ENCODE measurements around the gene REEP3. TPM values are rescaled to one million over a fixed set of nuclear protein-coding genes. Genes with fewer than 3 reads are reported as not detected.

REEP3 gene
- total RNA-seq, 2 donors from 2014 or later: 30.7 to 33.0 TPM

GRCh38 chr10:63593576-63593975 is 72.4 kb downstream of the REEP3 start:
- no peaks in the 10 kb centered on the region for H3K9me3 Mint-ChIP-seq
- peaks cover 29% of the 10 kb centered on the region for H3K36me3 ChIP-seq (ENCODE audit: control insufficient read depth, insufficient read depth, low read length)
- no peaks in the 10 kb centered on the region for H3K4me1 ChIP-seq (ENCODE audit: control insufficient read depth, insufficient read depth, low read length)
- H3K27ac ChIP-seq (ENCODE audit: low read depth, low read length): no peak overlapping the region
- no peak overlapping the region for H3K9ac ChIP-seq (ENCODE audit: extremely low read depth, low read length, poor library complexity, severe bottlenecking)
- no peaks in the 10 kb centered on the region for H3K27me3 ChIP-seq (ENCODE audit: control insufficient read depth, insufficient read depth, low read length, poor library complexity, severe bottlenecking)
- no peak overlapping the region for H3K4me3 ChIP-seq (ENCODE audit: low read length)
- 92 to 95% methylated on average over 4 of the region's 4 CpGs for WGBS, 2 experiments (ENCODE audit: insufficient coverage in 1 of 2, insufficient read length in 1 of 2)
- no peaks in the 10 kb centered on the region for H3K9me3 ChIP-seq (ENCODE audit: control insufficient read depth, low read length)
- no peak for DNase-seq
- no peaks in the 10 kb centered on the region for H3K4me1 Mint-ChIP-seq
- H3K27ac Mint-ChIP-seq: no peak overlapping the region
- H3K4me3 Mint-ChIP-seq: no peak overlapping the region
- no peak for TF ChIP-seq CTCF (conservative IDR thresholded peaks at IDR 0.05)
- H3K36me3 Mint-ChIP-seq (ENCODE audit: low read depth): peaks cover 30% of the 10 kb centered on the region
- no peaks in the 10 kb centered on the region for H3K27me3 Mint-ChIP-seq (ENCODE audit: insufficient read depth)

GRCh38 chr10:63595072-63595471 is 73.9 kb downstream of the REEP3 start:
- 90 to 93% methylated on average over 3 of the region's 3 CpGs for WGBS, 2 experiments (ENCODE audit: insufficient coverage in 1 of 2, insufficient read length in 1 of 2)
- TF ChIP-seq CTCF (conservative IDR thresholded peaks at IDR 0.05): peak; percentile 15
- DNase-seq: no peak
- H3K9me3 ChIP-seq (ENCODE audit: control insufficient read depth, low read length): no peaks in the 10 kb centered on the region
- H3K27ac Mint-ChIP-seq: peak overlapping the region; percentile 2
- H3K9ac ChIP-seq (ENCODE audit: extremely low read depth, low read length, poor library complexity, severe bottlenecking): no peak overlapping the region
- no peaks in the 10 kb centered on the region for H3K9me3 Mint-ChIP-seq
- H3K4me3 ChIP-seq (ENCODE audit: low read length): no peak overlapping the region
- no peak overlapping the region for H3K4me3 Mint-ChIP-seq
- no peaks in the 10 kb centered on the region for H3K27me3 Mint-ChIP-seq (ENCODE audit: insufficient read depth)
- peaks cover 40% of the 10 kb centered on the region for H3K36me3 Mint-ChIP-seq (ENCODE audit: low read depth)
- no peak overlapping the region for H3K27ac ChIP-seq (ENCODE audit: low read depth, low read length)
- H3K4me1 ChIP-seq (ENCODE audit: control insufficient read depth, insufficient read depth, low read length): no peaks in the 10 kb centered on the region
- peaks cover 44% of the 10 kb centered on the region for H3K36me3 ChIP-seq (ENCODE audit: control insufficient read depth, insufficient read depth, low read length)
- H3K4me1 Mint-ChIP-seq: no peaks in the 10 kb centered on the region
- no peaks in the 10 kb centered on the region for H3K27me3 ChIP-seq (ENCODE audit: control insufficient read depth, insufficient read depth, low read length, poor library complexity, severe bottlenecking)

DNA sequence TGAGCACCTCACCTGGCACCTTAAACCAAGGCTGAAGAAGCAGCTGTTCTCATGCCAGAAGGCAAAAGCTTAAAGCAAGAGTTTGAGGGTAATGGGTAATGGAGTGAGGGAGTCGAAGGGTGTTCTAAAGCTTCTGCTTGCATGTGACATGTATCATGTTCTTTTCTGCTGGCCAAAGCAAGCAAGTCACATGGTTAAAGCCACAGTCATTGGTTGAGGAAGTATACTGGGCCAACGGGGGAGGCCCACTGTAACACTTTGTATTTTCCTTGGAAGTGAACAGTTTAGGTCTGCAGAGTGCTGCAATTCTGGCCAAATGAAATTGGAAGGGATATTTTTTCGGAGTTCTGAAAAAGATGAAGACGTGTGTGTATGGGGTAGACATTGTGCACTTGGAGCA is 75.7 kb downstream of the REEP3 start:
- no peak overlapping the region for H3K4me3 Mint-ChIP-seq
- no peak overlapping the region for H3K27ac ChIP-seq (ENCODE audit: low read depth, low read length)
- no peaks in the 10 kb centered on the region for H3K4me1 Mint-ChIP-seq
- H3K4me1 ChIP-seq (ENCODE audit: control insufficient read depth, insufficient read depth, low read length): no peaks in the 10 kb centered on the region
- H3K36me3 Mint-ChIP-seq (ENCODE audit: low read depth): peaks cover 51% of the 10 kb centered on the region
- H3K9ac ChIP-seq (ENCODE audit: extremely low read depth, low read length, poor library complexity, severe bottlenecking): no peak overlapping the region
- H3K27me3 Mint-ChIP-seq (ENCODE audit: insufficient read depth): no peaks in the 10 kb centered on the region
- H3K36me3 ChIP-seq (ENCODE audit: control insufficient read depth, insufficient read depth, low read length): peaks cover 57% of the 10 kb centered on the region
- TF ChIP-seq CTCF (conservative IDR thresholded peaks at IDR 0.05): no peak
- H3K4me3 ChIP-seq (ENCODE audit: low read length): no peak overlapping the region
- peak overlapping the region; percentile 55 for H3K27ac Mint-ChIP-seq
- H3K27me3 ChIP-seq (ENCODE audit: control insufficient read depth, insufficient read depth, low read length, poor library complexity, severe bottlenecking): no peaks in the 10 kb centered on the region
- H3K9me3 Mint-ChIP-seq: no peaks in the 10 kb centered on the region
- H3K9me3 ChIP-seq (ENCODE audit: control insufficient read depth, low read length): no peaks in the 10 kb centered on the region
- 93 to 100% methylated on average over 4 of the region's 4 CpGs for WGBS, 2 experiments (ENCODE audit: insufficient coverage in 1 of 2, insufficient read length in 1 of 2)
- DNase-seq: no peak
